ENCODE results near the gene SPATS2L. TPM values are rescaled to one million over a fixed set of nuclear protein-coding genes. Genes with fewer than 3 reads are reported as not detected.

SPATS2L gene
- total RNA-seq, 1 experiment from 2014 or later = 112 TPM

GRCh38 chr2:200297100-200297499, 9.4 kb upstream of the SPATS2L start:
- CTCF ChIA-PET = no interaction called here
- Mint-ChIP-seq H3K4me3 (no peak overlapping the region), H3K27me3 (ENCODE audit: low read depth) (no peaks in the 10 kb centered on the region), H3K36me3 (no peaks in the 10 kb centered on the region), H3K4me1 (no peaks in the 10 kb centered on the region), H3K27ac (no peak overlapping the region; the same call in 1 of the 2 replicates), H3K9me3 (no peaks in the 10 kb centered on the region; the same call in 1 of the 2 replicates)
- no peak for TF ChIP-seq ZNF423 (CRISPR knock-in tag; IDR thresholded peaks at IDR 0.05)
- no peak for TF ChIP-seq PRRX2 (CRISPR knock-in tag; IDR thresholded peaks at IDR 0.05)
- no peak for TF ChIP-seq STAT6 (CRISPR knock-in tag; conservative IDR thresholded peaks at IDR 0.05; ENCODE audit: low read depth)
- POLR2A ChIA-PET = no interaction called here
- no peak for ATAC-seq
- DNase-seq (ENCODE audit: low spot score) = no peak

- CTCF ChIA-PET = interaction anchor here (0.8 kb wide), 1 partner anchor 186 kb away, joined by 3 read pairs; no protein-coding TSS in a partner anchor
- H3K4me1 Mint-ChIP-seq = peaks cover 5% of the 10 kb centered on the region
- no peak overlapping the region for H3K4me3 Mint-ChIP-seq
- no peaks in the 10 kb centered on the region for H3K27me3 Mint-ChIP-seq (ENCODE audit: low read depth)
- no peaks in the 10 kb centered on the region; the same call in 1 of the 2 replicates for H3K9me3 Mint-ChIP-seq
- H3K36me3 Mint-ChIP-seq = no peaks in the 10 kb centered on the region
- TF ChIP-seq RELA (CRISPR knock-in tag; IDR thresholded peaks at IDR 0.05; ENCODE audit: borderline replicate concordance) (no peak), ERG (CRISPR knock-in tag; IDR thresholded peaks at IDR 0.05) (no peak), CBFB (CRISPR knock-in tag; IDR thresholded peaks at IDR 0.05; ENCODE audit: low read depth) (no peak), HMGXB4 (CRISPR knock-in tag; IDR thresholded peaks at IDR 0.05) (no peak), SMAD3 (CRISPR knock-in tag; IDR thresholded peaks at IDR 0.05; ENCODE audit: borderline replicate concordance) (no peak), TEAD4 (CRISPR knock-in tag; IDR thresholded peaks at IDR 0.05) (no peak), PRRX2 (CRISPR knock-in tag; IDR thresholded peaks at IDR 0.05) (no peak), ZNF532 (CRISPR knock-in tag; IDR thresholded peaks at IDR 0.05; ENCODE audit: borderline replicate concordance) (no peak), ZNF232 (CRISPR knock-in tag; IDR thresholded peaks at IDR 0.05) (no peak), MXD4 (CRISPR knock-in tag; IDR thresholded peaks at IDR 0.05; ENCODE audit: borderline replicate concordance) (no peak)
- POLR2A ChIA-PET = no interaction called here
- no peak overlapping the region; the same call in 1 of the 2 replicates for H3K27ac Mint-ChIP-seq
- no peak for DNase-seq (ENCODE audit: low spot score)
- ATAC-seq = no peak
Measured at GRCh38 chr2:200297989-200298388, 8.5 kb upstream of the SPATS2L start.

- Mint-ChIP-seq H3K9me3 (no peaks in the 10 kb centered on the region; the same call in 1 of the 2 replicates), H3K36me3 (no peaks in the 10 kb centered on the region), H3K4me1 (peaks cover 13% of the 10 kb centered on the region), H3K27me3 (ENCODE audit: low read depth) (no peaks in the 10 kb centered on the region), H3K27ac (no peak overlapping the region), H3K4me3 (no peak overlapping the region)
- DNase-seq (ENCODE audit: low spot score) (no peak), ATAC-seq (no peak)
- ChIA-PET CTCF (interaction anchor here (0.8 kb wide), 1 partner anchor 185 kb away, joined by 3 read pairs; no protein-coding TSS in a partner anchor), POLR2A (no interaction called here)
- TF ChIP-seq TP53 (CRISPR knock-in tag; IDR thresholded peaks at IDR 0.05) (no peak), GTF2I (CRISPR knock-in tag; conservative IDR thresholded peaks at IDR 0.05) (no peak)
Measured at GRCh38 chr2:200298816-200299215, 7.7 kb upstream of the SPATS2L start.
